Measurements from ENCODE around the gene OTP.
"Not testable (repeated sequence)": the region's sequence is repeated elsewhere in the genome, so short reads cannot be mapped to it uniquely, and the experiment has no call there.

Gene OTP

DNA sequence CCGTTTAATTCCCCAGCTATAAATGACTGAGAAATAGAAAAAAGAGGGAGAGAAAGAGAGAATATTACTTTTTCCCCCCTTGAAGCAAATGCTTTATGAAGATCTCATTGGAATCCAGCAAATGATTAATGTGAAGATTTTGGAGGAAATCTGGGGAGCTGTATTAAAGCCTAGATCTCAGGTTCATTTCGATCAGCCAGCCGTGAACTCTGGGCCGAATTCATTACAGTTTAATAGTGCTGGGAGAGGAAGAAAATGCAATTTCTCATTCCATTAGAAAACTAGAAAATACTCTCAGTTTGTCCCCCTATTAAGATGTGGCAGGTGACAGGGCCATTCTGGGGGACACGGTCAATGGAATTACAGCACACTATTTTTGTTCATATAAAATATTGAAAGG is 4.8 kb downstream of the OTP start:
- DNase-seq (ENCODE audit: insufficient read length, low spot score) = no peak
- TF ChIP-seq POLR2A (IDR thresholded peaks at IDR 0.05; ENCODE audit: low read depth, low read length) = no peak
- no peak for FAIRE-seq

DNA sequence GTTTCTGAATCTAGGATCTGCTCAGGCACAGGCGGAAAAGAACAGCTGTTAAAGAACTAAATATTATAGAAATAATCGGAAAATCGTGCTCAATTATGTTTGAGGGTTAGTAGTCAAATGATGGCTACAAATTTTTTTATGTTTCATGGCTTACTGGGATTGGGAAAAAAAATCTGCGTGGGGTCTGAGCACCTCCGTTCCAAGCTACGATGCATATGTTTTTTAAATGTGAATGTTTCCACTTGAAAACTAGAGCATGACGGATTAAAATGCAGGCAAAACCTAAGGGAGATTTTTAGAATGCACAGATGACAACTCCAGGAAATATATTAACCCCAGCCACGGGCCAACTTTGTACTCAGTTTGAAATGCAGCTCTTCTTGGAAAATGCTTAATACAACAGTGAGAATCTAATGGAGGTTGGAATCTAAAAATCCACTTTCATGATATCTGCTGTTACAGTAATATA is 5.3 kb downstream of the OTP start:
- DNase-seq (ENCODE audit: insufficient read length, low spot score) (no peak), FAIRE-seq (no peak)
- no peak for TF ChIP-seq POLR2A (IDR thresholded peaks at IDR 0.05; ENCODE audit: low read depth, low read length)

DNA sequence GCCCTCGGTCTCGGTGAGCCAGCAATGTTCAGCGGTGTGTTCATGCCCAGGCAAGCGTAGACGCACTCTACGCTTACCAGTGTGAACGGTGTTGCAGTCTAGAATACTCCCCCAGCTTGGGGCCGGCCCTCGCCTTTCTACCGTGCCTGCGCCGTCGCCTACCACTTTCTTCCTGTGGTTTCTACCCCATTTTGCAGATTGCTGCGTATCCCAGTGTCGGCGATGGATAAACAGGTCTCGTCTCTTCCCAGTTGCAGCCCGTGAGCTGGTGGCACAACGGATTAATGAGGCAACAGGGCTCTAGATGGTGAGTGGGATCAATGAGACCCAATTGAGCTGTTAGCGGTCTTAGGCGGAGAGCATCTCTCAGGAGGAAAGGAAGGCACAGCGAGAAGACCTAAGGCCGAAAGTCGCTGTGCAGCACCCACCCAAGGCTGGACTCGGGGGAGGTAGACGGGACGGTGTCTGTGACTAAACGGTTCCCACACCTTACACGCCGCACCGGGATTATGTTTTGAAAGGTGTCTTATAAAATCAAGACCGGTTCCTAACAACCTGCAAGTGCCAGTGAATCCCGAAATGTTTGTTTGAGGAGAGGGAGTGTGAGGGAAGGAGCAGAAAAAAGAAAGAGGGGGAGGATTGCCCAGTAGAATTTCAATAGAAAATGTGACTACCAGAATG is 5.8 kb downstream of the OTP start:
- FAIRE-seq = no peak

DNA sequence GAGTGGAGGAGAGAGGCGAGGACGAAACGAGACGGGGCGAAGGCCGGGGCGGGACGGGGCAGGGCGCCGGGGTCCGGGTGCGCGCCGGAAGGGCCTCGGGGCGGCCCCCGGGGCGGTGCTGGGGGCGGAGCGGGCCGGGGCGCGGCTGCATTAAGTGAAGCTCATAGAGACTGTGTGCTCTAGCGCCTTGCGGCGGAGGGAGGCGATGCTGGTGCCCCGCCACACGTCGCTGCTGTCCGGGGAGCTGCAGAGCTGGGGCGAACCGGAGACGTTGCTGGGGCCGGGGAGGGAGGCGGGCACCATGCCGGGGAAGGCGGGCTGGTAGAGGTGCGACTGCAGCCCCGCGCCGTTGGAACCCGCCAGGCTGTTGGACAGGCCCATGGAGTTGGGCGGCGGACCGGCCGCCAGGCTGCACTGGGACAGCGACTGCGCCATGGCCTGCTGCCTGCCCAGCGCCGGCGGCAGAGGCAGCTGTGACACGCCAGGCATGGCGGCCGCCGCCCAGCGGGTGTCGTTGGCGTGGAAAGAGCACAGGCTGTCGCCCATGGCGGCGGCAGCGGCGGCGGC is 8.3 kb downstream of the OTP start:
- FAIRE-seq (no peak), DNase-seq (ENCODE audit: insufficient read length, low spot score) (no peak)
- peak; percentile 77 for TF ChIP-seq POLR2A (IDR thresholded peaks at IDR 0.05; ENCODE audit: low read depth, low read length)

More for the DNA sequence above, 5.8 kb downstream of the OTP start:
- DNase-seq (ENCODE audit: insufficient read length, low spot score) = no peak
- TF ChIP-seq POLR2A (IDR thresholded peaks at IDR 0.05; ENCODE audit: low read depth, low read length) = no peak

DNA sequence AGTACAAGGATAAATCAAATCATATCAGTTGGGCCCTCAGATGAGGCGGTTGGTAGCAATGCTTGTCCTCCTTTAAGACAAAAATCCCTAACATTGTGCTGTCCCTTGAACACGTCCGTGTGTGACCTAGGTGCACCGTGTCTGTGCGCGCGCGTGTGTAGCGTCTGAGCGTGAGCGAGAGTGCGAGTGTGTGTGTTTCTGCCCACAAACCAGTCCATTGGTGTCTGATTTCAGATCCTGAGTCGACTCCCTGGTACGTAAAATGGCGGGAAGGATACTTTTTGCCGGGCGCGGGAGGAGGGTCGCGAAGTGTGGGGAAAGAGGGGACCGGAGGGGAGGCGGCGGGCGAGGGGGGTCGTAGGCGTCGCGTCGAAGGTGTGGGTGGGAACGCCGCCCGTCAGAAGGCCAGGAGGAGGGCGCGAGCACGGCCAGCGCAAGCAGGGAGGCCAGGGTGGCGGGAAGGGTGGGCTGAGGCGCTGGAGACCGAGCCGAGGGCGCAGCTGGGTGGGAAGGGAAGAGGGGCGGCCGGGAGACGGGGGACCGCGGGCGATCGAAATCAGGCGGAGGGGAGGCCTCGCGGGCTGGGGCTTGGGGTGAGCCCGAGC is 8.9 kb downstream of the OTP start:
- no peak for TF ChIP-seq POLR2A (IDR thresholded peaks at IDR 0.05; ENCODE audit: low read depth, low read length)
- FAIRE-seq = no peak
- no peak for DNase-seq (ENCODE audit: insufficient read length, low spot score)

DNA sequence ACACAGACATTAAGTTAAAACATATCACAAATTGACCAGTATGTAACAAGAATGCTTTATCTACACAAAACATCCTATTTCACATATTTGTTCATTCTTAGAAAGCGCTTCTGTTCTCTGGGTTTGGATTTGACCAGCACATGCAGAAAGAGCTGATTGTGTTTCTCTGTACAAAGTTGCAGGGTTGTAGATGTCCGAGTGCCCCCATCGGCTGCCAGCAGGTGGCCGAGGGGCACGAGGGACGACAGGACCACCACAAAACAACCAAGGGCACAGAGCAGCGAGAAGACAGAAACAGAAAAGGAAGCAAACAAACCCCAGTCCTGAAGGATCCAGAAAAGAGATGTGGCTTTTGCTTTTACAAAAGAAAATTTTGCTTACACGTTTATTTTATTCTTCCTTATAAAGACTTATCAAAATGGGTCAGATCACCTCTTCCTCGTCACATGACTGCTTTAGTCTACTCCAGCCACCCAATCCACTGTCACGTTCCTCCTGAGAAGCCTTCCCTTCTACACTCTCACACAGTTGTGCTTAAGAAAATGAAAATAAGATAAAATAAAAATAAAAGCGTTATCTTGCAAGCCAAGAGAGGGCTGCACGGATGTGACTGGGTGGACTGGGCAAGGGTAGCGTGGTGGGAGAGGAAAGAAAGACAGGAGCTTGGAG is 9.5 kb downstream of the OTP start:
- TF ChIP-seq POLR2A (IDR thresholded peaks at IDR 0.05; ENCODE audit: low read depth, low read length) = no peak
- DNase-seq (ENCODE audit: insufficient read length, low spot score) (no peak), FAIRE-seq (no peak)

DNA sequence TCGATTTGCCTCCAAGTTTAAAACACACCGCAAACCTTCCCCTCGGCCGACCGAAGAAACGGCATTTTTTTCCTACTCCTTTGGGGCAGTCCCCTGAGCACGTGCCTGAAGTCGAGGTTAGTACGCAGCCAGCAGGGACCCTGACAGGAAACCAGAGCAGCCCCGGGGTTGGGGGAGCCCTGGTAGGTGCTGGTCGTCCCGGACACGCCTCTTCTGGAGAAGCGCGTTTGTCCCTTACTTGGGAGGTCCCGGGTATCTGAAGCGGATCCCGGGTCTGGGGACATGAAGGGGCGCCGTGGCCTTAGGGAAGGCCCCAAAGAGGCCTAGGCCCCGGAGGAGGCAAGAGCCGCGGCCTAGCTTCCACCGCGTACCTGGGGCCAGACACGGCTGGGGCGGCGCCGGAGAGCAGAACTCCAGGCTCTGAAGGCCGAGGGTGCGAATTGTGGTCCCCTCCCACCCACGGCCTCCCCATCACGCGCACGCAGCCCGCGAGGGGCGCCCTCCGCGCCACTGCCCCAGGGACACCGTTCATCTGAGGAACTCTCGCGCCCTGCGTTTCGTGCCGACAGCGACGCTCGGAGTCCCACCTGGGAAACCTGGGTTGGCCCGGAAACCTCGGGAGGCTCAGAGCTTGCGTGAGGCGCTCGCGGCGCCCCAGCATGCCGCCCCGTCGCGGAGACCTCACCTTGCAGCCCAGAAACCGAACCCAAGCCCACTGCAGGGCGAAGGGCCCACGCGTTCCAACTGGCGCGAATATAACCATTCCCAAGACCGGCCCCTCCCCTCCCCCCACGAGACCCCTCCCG is 10.4 kb downstream of the OTP start:
- no peak for FAIRE-seq
- DNase-seq (ENCODE audit: insufficient read length, low spot score) = no peak
- no peak for TF ChIP-seq POLR2A (IDR thresholded peaks at IDR 0.05; ENCODE audit: low read depth, low read length)

DNA sequence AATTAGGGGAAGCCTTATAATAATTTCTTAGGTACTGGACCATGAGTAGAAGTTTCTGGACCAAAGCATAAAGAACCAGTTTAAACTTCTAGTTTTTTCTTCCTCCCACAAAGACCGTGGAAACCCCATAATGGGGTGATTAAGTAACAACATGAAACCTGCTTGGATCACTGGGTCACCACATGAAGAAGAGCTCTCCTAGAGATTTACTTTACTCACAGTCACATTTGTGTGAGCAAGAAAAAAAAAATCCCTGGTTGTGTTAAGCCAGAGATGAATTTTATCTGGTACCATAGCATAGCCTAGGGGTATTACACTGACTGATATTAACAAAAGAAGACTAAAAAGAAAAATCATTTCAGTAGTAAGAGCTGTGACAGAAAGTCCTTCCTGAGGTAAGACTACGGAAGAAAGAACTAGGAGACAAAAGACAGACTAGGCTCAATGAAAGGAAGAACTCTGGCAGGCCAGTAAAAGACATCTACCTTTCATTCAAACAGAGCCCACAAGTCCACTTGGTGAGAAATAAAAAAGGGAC is 15.2 kb downstream of the OTP start:
- no peak for FAIRE-seq
- no peak for TF ChIP-seq POLR2A (IDR thresholded peaks at IDR 0.05; ENCODE audit: low read depth, low read length)
- DNase-seq (ENCODE audit: insufficient read length, low spot score) = no peak

DNA sequence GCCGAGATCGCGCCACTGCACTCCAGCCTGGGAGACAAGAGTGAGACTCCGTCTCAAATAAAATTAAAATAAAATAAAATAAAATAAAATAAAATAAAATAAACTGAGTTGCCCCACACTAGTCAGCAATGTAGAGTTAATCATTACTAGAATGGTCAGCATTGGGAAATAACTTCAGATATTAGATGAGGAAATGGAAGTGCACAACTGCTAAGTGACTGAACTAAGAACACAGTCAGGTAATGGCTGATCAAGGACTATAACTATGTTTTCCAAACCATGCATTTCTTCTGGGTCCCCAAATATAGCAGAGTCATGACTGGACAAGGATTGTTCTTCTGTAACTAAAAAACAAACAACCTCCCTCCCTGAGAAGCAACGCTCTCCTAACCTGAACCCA is 17.1 kb downstream of the OTP start:
- no peak for TF ChIP-seq POLR2A (IDR thresholded peaks at IDR 0.05; ENCODE audit: low read depth, low read length)
- DNase-seq (ENCODE audit: insufficient read length, low spot score) (no peak), FAIRE-seq (no peak)

DNA sequence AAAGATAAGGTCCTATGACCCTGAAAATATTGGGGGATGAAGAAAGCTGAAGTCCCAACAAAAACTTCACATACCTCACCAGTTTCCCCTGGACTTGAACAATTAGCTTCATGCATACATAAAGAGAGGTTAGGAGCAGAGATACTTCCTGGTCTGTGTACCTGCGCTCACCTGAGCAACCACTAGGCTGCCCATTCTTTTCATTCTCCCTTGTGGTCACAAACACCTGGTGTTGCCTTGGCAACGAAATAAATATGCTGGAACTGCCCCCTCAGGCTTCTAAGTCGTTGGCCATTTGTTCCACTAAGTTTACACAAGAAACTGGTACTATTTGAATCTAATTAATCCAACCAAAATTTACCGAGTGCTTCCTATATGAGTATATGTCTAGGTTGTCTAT is 18.1 kb downstream of the OTP start:
- DNase-seq (ENCODE audit: insufficient read length, low spot score) (no peak), FAIRE-seq (no peak)
- TF ChIP-seq POLR2A (IDR thresholded peaks at IDR 0.05; ENCODE audit: low read depth, low read length) = no peak

DNA sequence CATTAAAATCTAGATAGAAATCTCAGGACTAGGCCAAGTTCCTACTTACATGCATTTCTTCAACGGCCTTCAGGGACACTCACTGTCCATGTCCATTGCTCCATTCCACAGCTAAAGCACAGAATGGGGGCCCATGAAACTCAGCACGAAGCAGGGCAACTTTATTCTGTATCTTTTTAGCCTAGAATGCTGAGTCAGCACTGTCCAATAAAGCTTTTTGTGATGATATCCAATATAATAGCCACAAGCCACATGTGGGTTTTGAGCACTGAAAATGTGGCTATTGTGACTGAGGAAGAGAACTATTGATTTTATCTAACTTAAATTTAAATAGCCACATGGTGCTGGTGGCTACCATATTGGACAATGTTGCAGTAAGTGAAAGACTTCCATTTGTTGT is 21.6 kb downstream of the OTP start:
- FAIRE-seq = no peak
- TF ChIP-seq POLR2A (IDR thresholded peaks at IDR 0.05; ENCODE audit: low read depth, low read length) = no peak

DNA sequence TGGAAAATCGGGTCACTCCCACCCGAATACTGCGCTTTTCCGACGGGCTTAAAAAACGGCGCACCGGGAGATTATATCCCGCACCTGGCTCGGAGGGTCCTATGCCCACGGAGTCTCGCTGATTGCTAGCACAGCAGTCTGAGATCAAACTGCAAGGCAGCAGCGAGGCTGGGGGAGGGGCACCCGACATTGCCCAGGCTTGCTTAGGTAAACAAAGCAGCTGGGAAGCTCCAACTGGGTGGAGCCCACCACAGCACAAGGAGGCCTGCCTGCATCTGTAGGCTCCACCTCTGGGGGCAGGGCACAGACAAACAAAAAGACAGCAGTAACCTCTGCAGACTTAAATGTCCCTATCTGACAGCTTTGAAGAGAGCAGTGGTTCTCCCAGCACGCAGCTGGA is 29.6 kb downstream of the OTP start:
- not testable (repeated sequence) for FAIRE-seq; DNase-seq (ENCODE audit: insufficient read length, low spot score)

More for the DNA sequence above, 21.6 kb downstream of the OTP start:
- no peak for DNase-seq (ENCODE audit: insufficient read length, low spot score)

DNA sequence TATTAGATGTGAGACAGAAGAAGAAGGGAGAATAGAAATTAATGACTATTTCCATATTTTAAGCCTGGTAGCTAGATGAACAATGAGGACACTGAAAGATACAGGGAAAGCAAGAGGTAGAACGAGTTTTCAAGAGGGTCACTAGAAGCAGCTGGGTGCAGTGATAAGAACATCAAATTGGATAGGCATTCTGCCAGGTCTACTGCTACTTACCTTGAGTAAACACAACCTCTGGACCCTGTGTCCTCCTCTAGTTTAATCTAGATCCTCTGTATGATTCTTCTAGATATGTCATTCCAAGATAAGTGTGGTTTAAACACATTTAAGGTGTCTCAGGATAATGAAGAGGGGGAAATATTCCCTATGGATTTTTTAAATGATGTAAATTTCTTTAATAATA is 31.2 kb downstream of the OTP start:
- TF ChIP-seq POLR2A (IDR thresholded peaks at IDR 0.05; ENCODE audit: low read depth, low read length) = no peak
- DNase-seq (ENCODE audit: insufficient read length, low spot score) (no peak), FAIRE-seq (no peak)

DNA sequence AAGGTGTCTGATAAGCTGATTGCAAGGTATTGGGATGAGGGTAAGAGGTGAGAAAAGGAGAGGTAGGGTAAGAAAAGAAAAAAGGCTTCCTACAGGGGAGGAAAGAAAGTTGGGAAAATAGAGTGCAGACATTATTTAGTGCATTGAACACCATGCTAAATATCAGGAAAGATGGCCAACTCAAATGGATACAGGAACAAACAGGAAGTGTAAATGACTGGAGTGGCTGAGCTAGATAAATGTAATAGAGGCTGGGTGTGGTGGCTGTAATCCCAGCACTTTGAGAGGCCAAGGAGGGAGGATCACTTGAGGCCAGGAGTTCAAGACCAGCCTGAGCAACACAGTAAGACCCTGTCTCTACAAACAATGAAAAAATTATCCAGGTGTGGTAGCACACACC is 32.2 kb downstream of the OTP start:
- DNase-seq (ENCODE audit: insufficient read length, low spot score) = no peak
- no peak for TF ChIP-seq POLR2A (IDR thresholded peaks at IDR 0.05; ENCODE audit: low read depth, low read length)
- no peak for FAIRE-seq

All from H54 (cell line).